ENCODE data around the gene MAGI2.
A peak's percentile ranks its signal among the peaks of the same experiment; 100 is the strongest.
"Not testable (repeated sequence)": the region's sequence is repeated elsewhere in the genome, so short reads cannot be mapped to it uniquely, and the experiment has no call there.

Gene MAGI2

DNA sequence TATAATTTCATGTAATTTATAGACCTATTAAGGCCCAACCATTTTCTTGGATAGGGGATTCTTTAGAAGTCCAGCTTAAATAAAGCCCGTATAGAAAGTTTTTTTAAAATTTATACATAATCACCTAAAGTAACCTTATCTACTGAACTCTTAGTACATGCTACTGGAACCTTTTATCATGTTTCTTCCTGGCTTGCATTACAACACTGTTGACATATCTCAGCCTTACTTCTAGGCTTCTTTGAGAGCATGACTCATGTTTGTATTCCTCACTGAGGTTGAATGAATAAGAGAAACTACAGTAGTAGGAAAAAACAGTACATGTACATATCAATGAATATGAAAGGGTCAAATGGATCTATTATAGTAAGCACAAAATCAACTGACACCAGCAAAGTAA lies 8.2 kb upstream of the MAGI2 start:
- Mint-ChIP-seq H3K4me1 (ENCODE audit: low read depth) (no peaks in the 10 kb centered on the region), H3K9me3 (no peaks in the 10 kb centered on the region), H3K27me3 (ENCODE audit: low read depth) (no peaks in the 10 kb centered on the region), H3K27ac (no peak overlapping the region), H3K4me3 (no peak overlapping the region), H3K36me3 (ENCODE audit: low read depth) (no peaks in the 10 kb centered on the region)
- no peak for DNase-seq (ENCODE audit: low spot score)

DNA sequence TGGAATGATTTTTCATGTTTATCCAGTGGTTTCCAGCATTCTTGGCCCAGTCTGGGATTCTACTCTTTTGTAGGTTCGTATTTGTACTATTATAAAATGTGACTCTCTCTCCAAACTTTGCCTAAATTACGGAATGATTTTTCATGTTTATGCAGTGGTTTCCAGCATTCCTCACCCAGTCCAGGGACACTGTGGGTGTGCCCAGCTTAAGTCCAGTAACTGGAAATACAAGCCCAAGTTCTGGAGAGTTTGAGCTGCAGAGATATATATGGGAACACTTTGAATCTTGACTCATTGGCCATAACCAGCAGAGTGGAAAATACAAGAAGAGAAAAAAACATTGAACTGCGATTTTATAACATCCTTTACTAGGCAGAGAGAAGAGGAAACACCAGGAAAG lies 5.9 kb upstream of the MAGI2 start:
- no peak overlapping the region for H3K27ac Mint-ChIP-seq
- no peak overlapping the region for H3K4me3 Mint-ChIP-seq
- H3K9me3 Mint-ChIP-seq, result no peaks in the 10 kb centered on the region
- H3K36me3 Mint-ChIP-seq (ENCODE audit: low read depth), result no peaks in the 10 kb centered on the region
- no peaks in the 10 kb centered on the region for H3K4me1 Mint-ChIP-seq (ENCODE audit: low read depth)
- H3K27me3 Mint-ChIP-seq (ENCODE audit: low read depth), result peaks cover 13% of the 10 kb centered on the region
- DNase-seq (ENCODE audit: low spot score), result no peak

DNA sequence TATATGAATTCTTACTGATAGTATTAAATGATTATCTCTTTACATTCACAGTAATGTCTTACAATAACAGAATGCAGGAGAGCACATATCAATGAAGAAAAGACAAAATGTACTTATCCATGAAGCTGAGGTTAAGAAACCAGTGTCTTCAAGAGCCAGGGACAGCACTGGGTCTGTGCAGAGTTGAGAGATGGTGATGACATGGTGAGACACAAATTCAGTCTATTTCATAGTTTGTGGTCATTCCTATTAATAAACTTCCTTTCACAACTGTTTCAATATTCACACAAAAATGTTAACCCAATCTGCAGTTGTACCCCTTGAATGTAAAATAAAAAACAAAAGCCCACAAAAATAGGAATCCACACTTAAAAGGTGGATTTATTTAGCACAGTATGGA lies 5.3 kb upstream of the MAGI2 start:
- H3K4me3 Mint-ChIP-seq, result no peak overlapping the region
- H3K27ac Mint-ChIP-seq, result no peak overlapping the region
- no peak for DNase-seq (ENCODE audit: low spot score)
- no peaks in the 10 kb centered on the region for H3K4me1 Mint-ChIP-seq (ENCODE audit: low read depth)
- H3K36me3 Mint-ChIP-seq (ENCODE audit: low read depth), result no peaks in the 10 kb centered on the region
- H3K9me3 Mint-ChIP-seq, result no peaks in the 10 kb centered on the region
- peaks cover 19% of the 10 kb centered on the region for H3K27me3 Mint-ChIP-seq (ENCODE audit: low read depth)

DNA sequence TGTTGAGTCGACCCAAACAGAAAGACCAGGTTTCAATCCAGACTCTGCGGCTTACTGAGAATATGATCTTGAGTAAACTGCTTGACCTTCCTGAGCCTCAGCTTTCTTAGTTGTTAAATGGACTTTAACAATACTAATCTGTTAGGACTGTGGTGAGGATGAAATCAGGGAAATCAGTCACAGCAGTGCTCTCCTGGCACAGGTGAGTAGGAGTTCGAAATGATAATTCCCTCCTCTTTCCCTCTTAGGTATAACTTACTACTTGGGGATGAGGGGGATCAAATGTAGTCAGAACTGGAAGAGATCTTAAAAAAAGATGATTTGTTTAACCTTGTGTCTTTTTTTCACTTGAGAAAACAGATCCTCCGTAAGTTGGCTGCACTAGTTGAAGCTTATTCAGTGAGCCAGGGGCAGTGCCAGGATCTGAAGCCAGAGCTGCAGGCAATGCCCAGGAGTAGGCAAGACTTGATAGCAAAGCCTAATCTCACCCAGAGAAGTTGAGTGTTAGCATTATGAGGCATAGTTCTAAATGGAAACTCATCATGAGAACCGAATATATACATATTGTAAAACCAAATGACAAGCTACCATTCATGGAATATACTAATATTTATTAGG lies 1.8 kb upstream of the MAGI2 start:
- no peaks in the 10 kb centered on the region for H3K9me3 Mint-ChIP-seq
- H3K4me1 Mint-ChIP-seq (ENCODE audit: low read depth), result no peaks in the 10 kb centered on the region
- no peaks in the 10 kb centered on the region for H3K36me3 Mint-ChIP-seq (ENCODE audit: low read depth)
- no peak for DNase-seq (ENCODE audit: low spot score)
- no peak overlapping the region for H3K27ac Mint-ChIP-seq
- no peak overlapping the region for H3K4me3 Mint-ChIP-seq
- H3K27me3 Mint-ChIP-seq (ENCODE audit: low read depth), result peaks cover 52% of the 10 kb centered on the region

DNA sequence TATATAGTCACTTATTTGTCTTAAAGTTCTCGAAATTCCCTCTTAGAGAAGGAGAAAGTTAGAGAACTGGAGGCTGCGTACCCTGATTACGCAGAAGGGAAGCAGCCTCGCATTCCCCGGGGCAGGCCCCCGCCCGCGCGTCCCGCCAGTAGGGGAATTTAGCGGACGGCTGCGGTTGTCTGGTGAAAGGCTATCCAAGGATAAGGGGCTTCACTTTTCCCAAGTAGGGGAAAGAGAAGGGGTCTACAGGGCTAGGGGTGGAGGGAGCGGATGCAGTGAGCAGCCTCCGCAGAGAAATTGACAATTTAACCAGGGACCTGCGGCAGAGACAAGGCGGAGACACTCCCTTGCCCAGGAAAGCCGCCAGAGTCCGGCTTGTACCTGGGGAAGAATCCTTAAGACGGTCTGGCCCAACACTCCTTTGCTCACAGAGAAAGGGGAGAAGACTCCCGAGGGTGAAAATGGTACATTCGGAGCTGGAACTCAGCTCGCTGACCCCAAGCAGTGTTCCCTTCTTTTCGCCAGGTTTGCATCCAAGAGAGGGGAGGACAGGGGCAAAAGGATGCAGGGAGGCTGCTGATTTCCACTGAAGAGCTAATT lies 994 bp upstream of the MAGI2 start:
- no peak overlapping the region for H3K27ac Mint-ChIP-seq
- H3K4me3 Mint-ChIP-seq, result no peak overlapping the region
- DNase-seq (ENCODE audit: low spot score), result no peak

DNA sequence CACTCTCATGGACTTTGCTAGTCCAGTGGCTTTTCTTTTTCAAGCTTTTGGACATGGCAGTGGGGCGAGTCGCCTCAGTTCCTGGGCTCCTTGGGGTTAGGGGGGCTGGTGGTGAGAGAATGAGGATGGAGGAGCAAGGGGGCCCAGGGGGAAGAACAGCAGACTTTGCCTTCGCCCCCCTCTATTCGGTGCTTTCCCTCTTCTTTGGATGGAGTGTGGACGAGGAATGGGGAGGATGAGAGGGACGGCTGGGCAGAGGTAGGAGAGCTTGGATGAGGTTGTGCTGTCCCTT lies 255 bp downstream of the MAGI2 start:
- no peak overlapping the region for H3K27ac Mint-ChIP-seq
- H3K4me1 Mint-ChIP-seq (ENCODE audit: low read depth), result no peaks in the 10 kb centered on the region
- H3K27me3 Mint-ChIP-seq (ENCODE audit: low read depth), result peaks cover 52% of the 10 kb centered on the region
- H3K36me3 Mint-ChIP-seq (ENCODE audit: low read depth), result no peaks in the 10 kb centered on the region
- H3K9me3 Mint-ChIP-seq, result no peaks in the 10 kb centered on the region
- no peak for DNase-seq (ENCODE audit: low spot score)
- H3K4me3 Mint-ChIP-seq, result no peak overlapping the region

More for the DNA sequence above, 994 bp upstream of the MAGI2 start:
- no peaks in the 10 kb centered on the region for H3K36me3 Mint-ChIP-seq (ENCODE audit: low read depth)
- peaks cover 52% of the 10 kb centered on the region for H3K27me3 Mint-ChIP-seq (ENCODE audit: low read depth)
- no peaks in the 10 kb centered on the region for H3K4me1 Mint-ChIP-seq (ENCODE audit: low read depth)
- H3K9me3 Mint-ChIP-seq, result no peaks in the 10 kb centered on the region

DNA sequence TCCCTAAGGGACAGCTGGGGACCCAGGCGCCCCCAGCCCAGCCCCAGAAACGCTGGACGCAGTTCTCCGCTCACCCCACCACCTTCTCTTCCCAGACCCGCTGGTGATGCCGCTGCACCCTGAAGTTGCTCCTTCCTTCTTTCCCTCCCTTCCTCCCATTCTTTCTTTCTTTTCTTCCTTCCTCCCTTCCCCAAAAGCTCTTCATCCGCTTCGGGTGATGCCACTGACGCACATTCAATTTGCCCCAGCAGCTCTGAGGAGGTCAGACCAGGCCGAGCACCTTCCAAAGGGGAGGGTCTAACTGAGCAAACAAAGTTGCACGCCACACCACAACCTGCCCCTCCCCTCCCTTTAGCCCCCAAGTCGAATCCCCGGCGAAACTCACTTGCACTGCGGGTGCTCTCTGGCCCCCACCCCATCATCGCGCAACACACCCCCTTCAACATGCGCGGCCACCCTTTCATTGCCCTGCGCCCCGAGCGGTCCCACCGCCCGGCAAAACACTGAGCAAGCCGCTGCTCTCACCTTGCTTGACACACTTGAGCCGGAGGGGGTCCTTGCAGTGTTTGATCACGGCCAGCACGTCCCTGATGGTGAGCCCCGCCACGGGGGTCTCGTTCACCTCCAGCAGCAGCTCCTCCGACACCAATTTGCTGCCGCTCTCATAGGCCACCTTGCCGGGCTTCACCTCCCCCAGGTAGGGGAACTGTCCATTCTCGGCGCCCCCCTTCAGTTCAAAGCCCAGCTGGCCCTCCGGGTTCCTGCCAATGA lies 787 bp downstream of the MAGI2 start:
- no peaks in the 10 kb centered on the region for H3K9me3 Mint-ChIP-seq
- H3K4me1 Mint-ChIP-seq (ENCODE audit: low read depth), result no peaks in the 10 kb centered on the region
- H3K36me3 Mint-ChIP-seq (ENCODE audit: low read depth), result no peaks in the 10 kb centered on the region
- DNase-seq (ENCODE audit: low spot score), result no peak
- H3K27me3 Mint-ChIP-seq (ENCODE audit: low read depth), result peaks cover 52% of the 10 kb centered on the region
- H3K4me3 Mint-ChIP-seq, result no peak overlapping the region
- H3K27ac Mint-ChIP-seq, result peak overlapping the region; percentile 27

DNA sequence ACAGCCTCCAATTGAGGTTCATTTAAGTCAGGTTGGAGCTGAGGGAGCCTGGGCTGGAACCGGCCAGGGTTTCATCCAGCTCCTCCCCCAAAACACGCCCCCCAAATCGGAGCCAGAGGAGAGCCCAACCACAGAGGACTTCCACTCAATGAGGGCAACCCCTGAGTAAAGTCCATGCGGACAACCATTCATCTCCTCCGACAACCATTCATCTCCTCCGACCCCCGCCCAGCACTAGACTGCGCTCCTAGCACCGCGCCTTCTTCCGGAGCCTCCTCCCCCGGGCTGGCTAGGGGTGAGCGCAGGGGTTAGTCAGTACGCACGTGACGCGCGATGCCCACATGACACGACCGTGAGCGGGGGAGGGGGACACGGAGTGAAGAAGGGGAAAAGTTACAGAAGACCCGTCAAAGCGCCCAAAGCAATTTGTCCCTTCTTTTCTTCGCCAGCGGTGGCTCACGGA lies 1.4 kb downstream of the MAGI2 start:
- no peak overlapping the region for H3K27ac Mint-ChIP-seq
- no peak overlapping the region for H3K4me3 Mint-ChIP-seq
- no peaks in the 10 kb centered on the region for H3K36me3 Mint-ChIP-seq (ENCODE audit: low read depth)
- H3K4me1 Mint-ChIP-seq (ENCODE audit: low read depth), result no peaks in the 10 kb centered on the region
- no peak for DNase-seq (ENCODE audit: low spot score)
- no peaks in the 10 kb centered on the region for H3K9me3 Mint-ChIP-seq
- H3K27me3 Mint-ChIP-seq (ENCODE audit: low read depth), result peaks cover 52% of the 10 kb centered on the region

DNA sequence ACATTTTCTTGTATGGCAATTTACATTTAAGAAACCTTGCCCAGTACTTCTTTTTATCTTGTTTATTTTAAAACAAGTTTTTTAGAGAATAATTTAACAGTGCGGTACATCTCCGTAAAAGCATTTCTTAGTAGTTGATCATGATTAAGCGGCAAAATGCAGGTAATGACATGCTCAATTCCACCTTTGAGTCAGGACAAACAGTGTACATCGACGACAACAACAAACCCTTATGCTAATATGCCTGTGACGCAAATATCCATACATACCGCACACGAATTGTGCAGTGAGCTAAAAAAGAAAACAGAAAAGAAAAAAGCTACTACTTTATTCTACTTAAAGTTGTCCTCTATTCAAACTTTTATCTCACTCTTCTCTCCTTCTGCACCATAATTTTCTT lies 1.9 kb downstream of the MAGI2 start:
- Mint-ChIP-seq H3K27ac (no peak overlapping the region), H3K4me1 (ENCODE audit: low read depth) (no peaks in the 10 kb centered on the region), H3K9me3 (no peaks in the 10 kb centered on the region), H3K36me3 (ENCODE audit: low read depth) (no peaks in the 10 kb centered on the region), H3K4me3 (no peak overlapping the region), H3K27me3 (ENCODE audit: low read depth) (peaks cover 52% of the 10 kb centered on the region)
- DNase-seq (ENCODE audit: low spot score), result no peak

DNA sequence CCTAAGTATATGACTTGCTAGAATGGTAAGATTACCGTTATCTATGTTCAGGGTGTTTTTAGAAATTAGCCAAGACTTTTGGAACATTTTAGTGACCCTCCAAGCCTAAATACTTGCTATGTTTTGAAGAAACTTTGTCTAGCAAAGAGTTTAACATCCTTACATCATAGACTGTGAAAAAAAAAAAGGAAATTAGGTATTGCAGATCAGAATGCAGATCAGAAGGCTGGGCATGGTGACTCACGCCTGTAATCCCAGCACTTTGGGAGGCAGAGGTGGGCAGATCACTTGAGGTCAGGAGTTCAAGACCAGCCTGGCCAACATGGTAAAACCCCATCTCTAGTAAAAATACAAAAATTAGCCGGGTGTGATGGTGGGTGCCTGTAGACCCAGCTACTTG lies 10.7 kb downstream of the MAGI2 start:
- not testable (repeated sequence) for H3K27ac Mint-ChIP-seq; H3K4me3 Mint-ChIP-seq; H3K27me3 Mint-ChIP-seq (ENCODE audit: low read depth); H3K4me1 Mint-ChIP-seq (ENCODE audit: low read depth); H3K36me3 Mint-ChIP-seq (ENCODE audit: low read depth); DNase-seq (ENCODE audit: low spot score); H3K9me3 Mint-ChIP-seq

DNA sequence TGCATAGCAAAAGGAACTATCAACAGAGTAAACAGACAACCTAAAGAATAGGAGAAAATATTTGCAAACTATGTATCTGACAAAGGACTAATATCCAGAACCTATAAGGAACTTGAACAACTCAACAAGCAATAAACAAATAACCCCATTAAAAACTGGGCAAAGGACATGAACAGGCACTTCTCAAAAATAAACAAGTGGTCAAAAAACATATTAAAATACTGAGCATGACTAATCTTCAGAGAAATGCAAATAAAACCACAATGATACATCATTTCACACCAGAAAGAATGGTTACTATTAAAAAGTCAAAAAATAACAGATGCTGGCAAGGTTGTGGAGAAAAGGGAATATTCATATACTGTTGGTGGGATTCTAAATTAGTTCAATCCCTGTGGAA lies 17.1 kb downstream of the MAGI2 start:
- H3K36me3 Mint-ChIP-seq (ENCODE audit: low read depth), result no peaks in the 10 kb centered on the region
- no peaks in the 10 kb centered on the region for H3K27me3 Mint-ChIP-seq (ENCODE audit: low read depth)
- DNase-seq (ENCODE audit: low spot score), result no peak
- no peaks in the 10 kb centered on the region for H3K4me1 Mint-ChIP-seq (ENCODE audit: low read depth)
- H3K27ac Mint-ChIP-seq, result no peak overlapping the region
- H3K4me3 Mint-ChIP-seq, result no peak overlapping the region
- no peaks in the 10 kb centered on the region for H3K9me3 Mint-ChIP-seq

DNA sequence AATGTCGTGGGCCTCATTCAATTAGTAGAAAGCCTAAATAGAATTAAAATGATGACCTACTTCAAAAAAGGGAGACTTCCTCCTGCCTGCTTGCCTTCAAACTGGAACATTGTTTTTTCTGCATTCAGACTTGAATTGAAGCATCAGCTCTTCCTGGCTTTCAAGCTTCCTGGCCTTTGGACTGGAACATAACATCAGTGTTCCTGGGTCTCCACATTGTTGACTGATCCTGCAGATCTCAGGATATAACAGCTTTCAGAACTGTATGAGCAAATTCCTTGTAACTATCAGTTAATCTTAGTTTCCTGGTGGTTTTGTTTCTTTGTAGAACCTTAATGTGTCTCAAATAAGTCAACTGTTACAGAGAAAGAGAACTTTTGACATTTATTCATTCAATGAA lies 18.6 kb downstream of the MAGI2 start:
- Mint-ChIP-seq H3K27ac (no peak overlapping the region), H3K27me3 (ENCODE audit: low read depth) (no peaks in the 10 kb centered on the region), H3K4me3 (no peak overlapping the region), H3K9me3 (no peaks in the 10 kb centered on the region), H3K36me3 (ENCODE audit: low read depth) (no peaks in the 10 kb centered on the region), H3K4me1 (ENCODE audit: low read depth) (no peaks in the 10 kb centered on the region)
- DNase-seq (ENCODE audit: low spot score), result no peak

DNA sequence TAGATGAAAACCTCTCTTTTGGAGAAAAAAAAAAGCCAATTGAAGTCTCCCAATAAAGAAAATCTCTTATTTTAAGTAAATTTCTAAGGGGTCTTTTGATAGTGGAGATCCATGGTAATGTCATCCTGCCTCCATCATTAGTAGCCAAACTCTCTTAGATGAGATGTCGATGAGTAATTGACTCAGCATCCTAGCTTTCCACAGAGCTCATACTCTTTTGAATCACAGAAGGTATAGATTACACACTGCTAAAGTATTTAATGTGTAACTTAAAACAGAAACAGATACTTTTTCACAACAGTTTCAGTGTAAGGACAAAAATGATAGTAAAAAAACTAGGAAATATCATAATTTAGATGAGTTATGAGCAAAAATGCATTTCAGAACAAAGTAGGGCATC lies 19.4 kb downstream of the MAGI2 start:
- H3K4me3 Mint-ChIP-seq, result no peak overlapping the region
- DNase-seq (ENCODE audit: low spot score), result no peak
- no peaks in the 10 kb centered on the region for H3K4me1 Mint-ChIP-seq (ENCODE audit: low read depth)
- no peaks in the 10 kb centered on the region for H3K36me3 Mint-ChIP-seq (ENCODE audit: low read depth)
- no peak overlapping the region for H3K27ac Mint-ChIP-seq
- H3K9me3 Mint-ChIP-seq, result no peaks in the 10 kb centered on the region
- H3K27me3 Mint-ChIP-seq (ENCODE audit: low read depth), result no peaks in the 10 kb centered on the region

DNA sequence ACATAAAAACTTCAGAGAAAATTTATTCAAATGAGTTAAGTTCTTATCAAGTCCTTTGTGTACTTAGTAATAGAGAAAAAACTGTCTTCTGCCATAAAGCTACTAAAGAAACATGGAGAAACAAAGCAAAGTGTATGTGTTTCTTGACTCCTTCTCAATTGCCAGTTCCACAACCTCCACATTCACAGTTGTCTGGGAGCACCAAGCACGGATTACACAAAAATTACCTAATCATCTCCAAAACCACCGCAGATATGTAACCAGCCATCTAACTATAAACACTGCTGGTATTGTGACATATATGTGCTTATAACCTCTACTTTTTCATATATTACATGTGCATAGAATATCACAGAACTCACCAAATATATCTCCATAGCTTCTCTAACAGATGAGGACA lies 23.1 kb downstream of the MAGI2 start:
- no peaks in the 10 kb centered on the region for H3K4me1 Mint-ChIP-seq (ENCODE audit: low read depth)
- no peaks in the 10 kb centered on the region for H3K36me3 Mint-ChIP-seq (ENCODE audit: low read depth)
- DNase-seq (ENCODE audit: low spot score), result no peak
- H3K4me3 Mint-ChIP-seq, result no peak overlapping the region
- no peaks in the 10 kb centered on the region for H3K27me3 Mint-ChIP-seq (ENCODE audit: low read depth)
- no peaks in the 10 kb centered on the region for H3K9me3 Mint-ChIP-seq
- H3K27ac Mint-ChIP-seq, result no peak overlapping the region

DNA sequence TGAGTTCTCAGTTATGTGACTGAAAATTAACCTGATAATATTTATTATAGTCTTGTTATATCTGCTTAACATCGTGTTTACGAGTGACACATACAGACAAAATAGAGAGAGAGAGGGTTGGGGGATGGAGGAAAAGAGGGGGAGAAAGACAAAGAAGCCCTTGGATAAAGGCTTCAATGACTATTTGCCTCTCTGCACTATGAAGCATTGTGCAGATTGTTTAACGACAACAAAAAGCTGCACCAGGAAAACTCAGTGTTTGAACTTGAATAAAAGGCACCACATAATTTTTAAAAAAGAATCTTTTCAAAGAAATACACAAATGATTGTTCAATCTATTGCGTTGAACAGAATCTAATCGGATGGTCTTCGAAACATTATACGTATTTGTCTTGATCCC lies 27.8 kb downstream of the MAGI2 start:
- Mint-ChIP-seq H3K4me3 (no peak overlapping the region), H3K36me3 (ENCODE audit: low read depth) (no peaks in the 10 kb centered on the region), H3K27me3 (ENCODE audit: low read depth) (no peaks in the 10 kb centered on the region), H3K27ac (no peak overlapping the region), H3K4me1 (ENCODE audit: low read depth) (no peaks in the 10 kb centered on the region), H3K9me3 (no peaks in the 10 kb centered on the region)
- DNase-seq (ENCODE audit: low spot score), result no peak
